Measurements from ENCODE around the gene WNT3.

GRCh38 chr17:46802800-46803199 lies 15.7 kb downstream of the WNT3 start:
- TF ChIP-seq CTCF (IDR thresholded peaks at IDR 0.05) = no peak
- TF ChIP-seq POLR2A (IDR thresholded peaks at IDR 0.05) = no peak

Data from Peyer's patch (tissue), 4 donors.